Glomerular endothelial cell (primary cell): ENCODE results near the gene TEDDM1. TPM values are rescaled to one million over a fixed set of nuclear protein-coding genes. Genes with fewer than 3 reads are reported as not detected.
A peak's percentile ranks its signal among the peaks of the same experiment; 100 is the strongest.
"Not testable (repeated sequence)": the region's sequence is repeated elsewhere in the genome, so short reads cannot be mapped to it uniquely, and the experiment has no call there.

Source experiments
- DNase-seq: peaks from one replicate; pipeline ENCODE4 v3.0.0-alpha.2; 2011; ENCODE audit warnings: low read depth, low spot score; ENCODE audit errors: extremely low read depth
- total RNA-seq: library from RNA; depleted of rRNA; stranded (reverse); fragments of >200 nt; gene quantifications from 2 replicates; pipeline ENCODE4 v1.2.3, GENCODE V29; 2015

The TEDDM1 gene
- not detected in 2 replicates for total RNA-seq

DNA sequence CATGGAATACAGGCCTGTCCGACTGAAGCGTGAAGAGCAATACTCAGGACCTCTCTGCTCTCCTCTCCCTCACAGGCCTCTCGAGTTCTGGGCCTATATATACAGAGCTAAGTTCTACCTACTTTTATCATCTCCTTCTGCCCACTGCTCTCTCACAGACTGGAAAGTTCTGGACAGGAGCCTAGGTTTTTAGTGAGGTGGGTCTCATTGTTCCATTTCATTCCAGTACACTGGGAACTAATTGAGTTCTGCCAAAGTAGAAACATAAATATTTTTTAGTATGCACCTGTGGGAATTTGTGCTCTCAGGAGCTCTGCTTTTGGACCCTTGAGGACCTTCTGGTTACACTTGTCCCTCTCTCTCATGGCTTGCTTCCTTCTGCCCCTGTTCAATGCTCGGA is at the start of gene TEDDM1:
Gene TEDDM1, minus strand, starts transcription at position 101 of the 400 bp plus-strand sequence. CDS start 182 bp downstream, outside the sequence.
- no peak for DNase-seq

- no peak for DNase-seq
These were observed 49.6 kb upstream of the TEDDM1 start, which contains the start of gene RGSL1 for GRCh38 chr1:182450087-182450486. TSS of gene RGSL1 (plus strand) at chr1:182450146. CDS start at chr1:182450166, 20 bp downstream.

- DNase-seq, result no peak
These were observed 47.2 kb upstream of the TEDDM1 start for GRCh38 chr1:182447660-182448059.

GRCh38 chr1:182447124-182447523 is 46.7 kb upstream of the TEDDM1 start:
- DNase-seq, result not testable (repeated sequence)

GRCh38 chr1:182446033-182446669 is 45.7 kb upstream of the TEDDM1 start:
- peak; percentile 20 for DNase-seq

GRCh38 chr1:182444497-182444896 is 44.0 kb upstream of the TEDDM1 start:
- DNase-seq, result no peak

DNA sequence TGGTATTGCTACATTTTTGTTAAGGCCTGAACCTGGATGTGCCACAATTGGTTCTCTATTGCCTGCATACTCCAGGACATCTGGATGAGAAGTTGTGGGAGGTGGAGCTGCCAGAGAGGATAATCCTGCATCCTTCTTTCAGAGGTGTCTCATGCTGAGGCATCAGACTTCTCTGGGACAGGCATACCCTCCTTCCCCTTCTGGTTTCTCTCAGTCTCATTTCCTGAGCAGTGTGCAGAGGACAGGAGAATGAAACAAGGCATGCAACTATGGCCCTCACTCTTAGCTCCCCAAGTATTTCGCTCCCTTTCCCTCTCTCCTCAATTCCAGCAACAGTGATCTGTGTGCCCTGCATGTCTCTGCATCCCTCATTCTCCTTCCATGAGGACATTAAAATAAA is 41.9 kb upstream of the TEDDM1 start:
- DNase-seq, result no peak

- DNase-seq, result no peak
These were observed 41.3 kb upstream of the TEDDM1 start for GRCh38 chr1:182441719-182442118.

GRCh38 chr1:182438326-182438725 is 37.9 kb upstream of the TEDDM1 start:
- no peak for DNase-seq

- no peak for DNase-seq
These were observed 33.1 kb upstream of the TEDDM1 start for GRCh38 chr1:182433580-182433979.

- no peak for DNase-seq
These were observed 30.8 kb upstream of the TEDDM1 start for GRCh38 chr1:182431278-182431677.

DNA sequence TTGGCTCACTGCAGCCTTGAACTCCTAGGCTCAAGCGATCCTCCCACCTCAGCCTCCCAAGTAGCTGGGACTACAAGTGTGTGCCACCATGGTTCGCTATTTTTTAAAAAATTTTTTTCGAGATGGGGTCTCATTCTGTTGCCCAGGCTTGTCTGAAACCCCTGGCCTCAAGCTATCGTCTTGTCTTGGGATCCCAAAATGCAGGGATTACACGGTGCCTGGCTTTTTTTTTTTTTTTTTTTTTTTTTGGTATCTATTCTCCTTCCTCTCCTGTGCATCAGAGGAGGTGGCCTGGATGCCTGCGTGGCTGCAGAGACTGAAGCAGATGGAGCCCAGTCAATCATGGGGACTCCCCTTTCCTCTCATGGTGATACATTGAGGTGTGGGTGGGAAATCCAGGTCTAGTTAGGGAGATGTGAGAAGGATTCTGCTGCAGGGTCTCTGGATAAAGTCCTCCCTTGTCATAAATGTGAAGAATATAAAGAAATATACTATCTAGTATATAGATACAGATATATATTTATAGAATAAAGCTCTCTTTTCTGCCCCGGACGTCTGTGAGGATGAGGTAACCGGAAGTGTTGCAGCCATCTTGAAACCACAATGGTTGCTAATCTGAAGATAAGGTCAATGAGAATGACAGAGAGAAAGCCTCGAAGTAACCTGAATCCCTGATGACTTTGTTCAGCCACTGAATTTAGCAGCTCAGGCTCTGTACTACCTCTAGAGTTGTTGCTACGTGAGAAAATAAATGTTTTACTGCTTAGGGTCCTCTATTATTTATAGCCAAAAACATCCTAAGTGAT is 30.0 kb upstream of the TEDDM1 start:
- DNase-seq, result no peak

DNA sequence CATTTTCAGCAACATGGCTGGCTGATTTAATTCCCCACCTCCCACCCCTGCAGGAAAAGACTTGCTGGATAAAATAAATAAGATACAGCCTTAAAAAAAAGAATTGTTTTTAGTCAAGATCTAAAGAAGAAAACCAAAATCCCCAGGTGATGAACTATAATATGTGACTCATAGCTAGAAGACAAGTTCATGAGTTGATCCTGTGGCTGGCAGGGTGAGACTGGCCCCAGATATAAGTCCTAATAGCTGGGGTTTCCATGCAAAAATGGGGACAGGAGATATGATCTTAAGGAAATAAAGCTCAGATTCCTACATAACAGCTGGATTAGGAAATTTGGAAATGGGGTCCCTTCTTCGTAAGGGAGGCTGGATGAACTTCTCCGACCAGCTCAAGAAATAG is 27.6 kb upstream of the TEDDM1 start:
- DNase-seq, result no peak

GRCh38 chr1:182426442-182427430 is 26.3 kb upstream of the TEDDM1 start:
- DNase-seq, result no peak

DNA sequence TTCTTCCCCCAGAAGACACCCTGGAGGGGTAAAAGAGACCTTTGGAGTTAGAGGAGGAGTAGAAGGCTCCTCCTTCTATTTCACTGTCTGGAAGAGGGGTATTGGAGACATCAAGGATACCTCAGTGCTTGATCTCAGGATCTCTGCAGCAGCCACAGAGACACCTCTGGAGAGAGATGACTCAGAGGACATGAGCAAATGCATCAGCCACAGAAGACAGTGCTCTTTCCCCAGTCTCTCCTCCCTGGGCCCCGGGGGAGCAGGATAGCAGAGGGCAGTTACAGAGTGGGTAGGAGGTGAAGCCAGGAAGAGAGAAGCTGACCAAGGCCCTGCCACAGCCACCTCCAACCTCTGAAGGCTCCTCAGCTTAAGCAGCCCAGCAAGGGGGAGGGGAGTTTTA is 15.3 kb upstream of the TEDDM1 start:
- DNase-seq, result no peak

GRCh38 chr1:182413969-182414368 is 13.5 kb upstream of the TEDDM1 start:
- no peak for DNase-seq

DNA sequence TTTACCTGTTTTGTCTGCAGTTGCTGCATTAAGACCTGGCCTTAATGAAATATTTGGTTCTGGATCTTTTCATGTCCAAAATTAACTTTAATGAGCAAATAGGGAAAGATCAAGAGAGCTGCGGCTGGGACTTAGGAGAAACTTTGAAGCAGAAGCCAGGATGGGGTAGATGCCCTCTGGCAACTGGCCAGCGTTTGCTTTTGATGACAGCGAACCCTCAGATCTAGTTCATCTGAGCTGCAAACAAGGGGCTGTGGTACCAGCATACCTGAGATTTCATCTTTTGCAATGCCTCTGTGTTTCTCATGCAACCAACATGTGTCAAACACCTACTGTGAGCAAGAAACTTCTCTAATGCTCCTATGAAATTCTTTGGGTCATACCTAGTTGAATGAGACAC is 13.0 kb upstream of the TEDDM1 start:
- DNase-seq, result no peak

- no peak for DNase-seq
These were observed 10.3 kb upstream of the TEDDM1 start for GRCh38 chr1:182410620-182411273.

DNA sequence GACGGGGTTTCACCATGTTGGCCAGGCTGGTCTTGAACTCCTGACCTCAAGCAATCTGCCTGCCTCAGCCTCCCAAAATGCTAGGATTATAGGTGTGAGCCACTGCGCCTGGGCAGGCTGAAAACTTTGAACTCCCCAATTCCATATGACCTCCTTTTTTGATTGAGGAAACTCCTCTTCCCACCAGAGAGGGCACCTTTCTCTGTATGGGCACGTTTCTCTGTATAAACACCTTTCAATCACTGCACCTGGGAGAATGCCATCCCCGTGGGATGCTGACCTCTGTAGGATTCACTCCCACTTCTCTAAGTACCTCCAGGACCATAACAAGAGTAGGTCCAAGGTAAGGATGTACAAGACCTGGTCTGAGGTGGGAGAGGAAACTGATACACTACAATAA is 9.7 kb upstream of the TEDDM1 start:
- DNase-seq, result no peak

GRCh38 chr1:182408435-182409075 is 8.1 kb upstream of the TEDDM1 start:
- DNase-seq, result no peak
